Measurements from ENCODE around the gene AIG1.

Gene AIG1

DNA sequence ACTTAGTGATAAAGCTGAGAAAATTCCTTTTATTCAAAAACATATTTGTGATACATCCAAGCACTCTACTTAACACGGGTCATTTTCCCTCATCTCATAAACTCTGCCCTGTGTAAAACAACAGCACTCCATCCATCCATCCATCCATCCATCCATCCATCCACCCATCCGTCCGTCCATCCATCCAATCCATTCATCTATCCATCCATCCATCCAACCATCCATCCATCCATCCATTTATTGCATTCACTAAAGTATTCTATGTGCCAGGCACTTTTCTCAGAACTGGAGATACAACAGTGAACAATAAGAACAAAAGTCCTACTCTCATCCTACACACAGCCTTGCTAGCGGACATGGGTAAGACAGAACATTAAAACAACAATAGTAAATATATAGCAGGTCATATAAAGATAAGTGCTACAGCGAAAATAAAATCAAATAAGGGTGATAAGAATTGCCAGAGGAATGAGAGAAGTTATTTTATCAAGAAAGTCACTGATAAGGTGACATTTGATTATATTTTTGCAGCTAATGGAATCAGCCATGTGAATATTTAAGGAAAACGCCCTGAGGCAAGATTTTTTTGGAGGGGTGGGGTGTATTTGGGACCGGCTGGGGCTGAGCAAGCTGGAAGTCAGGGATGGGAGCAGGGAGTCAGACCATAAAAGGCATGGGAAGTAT lies 311.7 kb downstream of the AIG1 start:
- TF ChIP-seq EZH2 (optimal IDR thresholded peaks at IDR 0.05; ENCODE audit: low read depth, low read length) (no peak), EZH2phosphoT487 (IDR thresholded peaks at IDR 0.05; ENCODE audit: low read length) (no peak)
- TF ChIP-seq, protein P1, sequence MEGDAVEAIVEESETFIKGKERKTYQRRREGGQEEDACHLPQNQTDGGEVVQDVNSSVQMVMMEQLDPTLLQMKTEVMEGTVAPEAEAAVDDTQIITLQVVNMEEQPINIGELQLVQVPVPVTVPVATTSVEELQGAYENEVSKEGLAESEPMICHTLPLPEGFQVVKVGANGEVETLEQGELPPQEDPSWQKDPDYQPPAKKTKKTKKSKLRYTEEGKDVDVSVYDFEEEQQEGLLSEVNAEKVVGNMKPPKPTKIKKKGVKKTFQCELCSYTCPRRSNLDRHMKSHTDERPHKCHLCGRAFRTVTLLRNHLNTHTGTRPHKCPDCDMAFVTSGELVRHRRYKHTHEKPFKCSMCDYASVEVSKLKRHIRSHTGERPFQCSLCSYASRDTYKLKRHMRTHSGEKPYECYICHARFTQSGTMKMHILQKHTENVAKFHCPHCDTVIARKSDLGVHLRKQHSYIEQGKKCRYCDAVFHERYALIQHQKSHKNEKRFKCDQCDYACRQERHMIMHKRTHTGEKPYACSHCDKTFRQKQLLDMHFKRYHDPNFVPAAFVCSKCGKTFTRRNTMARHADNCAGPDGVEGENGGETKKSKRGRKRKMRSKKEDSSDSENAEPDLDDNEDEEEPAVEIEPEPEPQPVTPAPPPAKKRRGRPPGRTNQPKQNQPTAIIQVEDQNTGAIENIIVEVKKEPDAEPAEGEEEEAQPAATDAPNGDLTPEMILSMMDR (IDR thresholded peaks at IDR 0.05; ENCODE audit: low read length), result no peak
- H3K4me2 ChIP-seq (ENCODE audit: low read depth, low read length), result no peak overlapping the region
- no peaks in the 10 kb centered on the region for H3K36me3 ChIP-seq (replicated peaks; ENCODE audit: insufficient read depth, low read length)
- H3F3A ChIP-seq (ENCODE audit: insufficient read depth, low read length), result no peaks in the 10 kb centered on the region
- H3K4me3 ChIP-seq (ENCODE audit: low read length), result no peak overlapping the region
- H3K9me3 ChIP-seq (replicated peaks; ENCODE audit: insufficient read depth, low read length), result no peaks in the 10 kb centered on the region
- H3K9ac ChIP-seq (ENCODE audit: low read length), result no peak overlapping the region
- no peak overlapping the region for H2AFZ ChIP-seq (ENCODE audit: low read length)
- peaks cover 4% of the 10 kb centered on the region; the same call in 1 of the 2 replicates for H3K4me1 ChIP-seq (ENCODE audit: low read length)
- H3K27ac ChIP-seq (ENCODE audit: low read length), result no peak overlapping the region
- no peaks in the 10 kb centered on the region for H4K20me1 ChIP-seq (ENCODE audit: insufficient read depth, low read length)
- no peaks in the 10 kb centered on the region for H3K79me2 ChIP-seq (ENCODE audit: low read length)
- DNase-seq, result no peak
- H3K9me2 ChIP-seq (replicated peaks; ENCODE audit: insufficient read depth, low read length), result no peaks in the 10 kb centered on the region
- no peaks in the 10 kb centered on the region for H3K27me3 ChIP-seq (replicated peaks; ENCODE audit: insufficient read depth, low read length)

DNA sequence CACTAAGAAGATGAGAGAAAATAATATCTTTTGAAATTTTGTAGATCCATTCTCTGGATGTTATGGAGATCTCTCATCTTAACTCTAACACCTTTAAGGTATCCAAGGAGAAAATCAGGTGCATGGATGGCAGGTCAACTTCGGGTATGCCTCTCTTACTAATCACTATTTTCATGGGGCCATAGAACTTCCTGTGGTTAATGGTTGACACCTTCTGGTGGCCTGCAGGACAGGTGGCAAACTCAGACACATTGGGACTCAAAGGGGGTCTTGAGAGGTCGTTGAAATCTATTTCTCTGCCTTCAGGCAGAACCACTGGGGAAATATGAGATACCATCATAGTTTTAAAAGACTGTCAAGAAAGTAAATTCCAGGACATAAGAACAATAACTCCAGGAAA lies 313.3 kb downstream of the AIG1 start:
- no peak overlapping the region for H3K4me2 ChIP-seq (ENCODE audit: low read depth, low read length)
- H3K4me1 ChIP-seq (ENCODE audit: low read length), result peaks cover 4% of the 10 kb centered on the region; the same call in 1 of the 2 replicates
- no peaks in the 10 kb centered on the region for H3K36me3 ChIP-seq (replicated peaks; ENCODE audit: insufficient read depth, low read length)
- H3K9me3 ChIP-seq (replicated peaks; ENCODE audit: insufficient read depth, low read length), result no peaks in the 10 kb centered on the region
- no peaks in the 10 kb centered on the region for H3K27me3 ChIP-seq (replicated peaks; ENCODE audit: insufficient read depth, low read length)
- H2AFZ ChIP-seq (ENCODE audit: low read length), result no peak overlapping the region
- TF ChIP-seq EZH2phosphoT487 (IDR thresholded peaks at IDR 0.05; ENCODE audit: low read length), result no peak
- TF ChIP-seq, protein P1 (IDR thresholded peaks at IDR 0.05; ENCODE audit: low read length), result no peak
- no peak for TF ChIP-seq EZH2 (optimal IDR thresholded peaks at IDR 0.05; ENCODE audit: low read depth, low read length)
- H4K20me1 ChIP-seq (ENCODE audit: insufficient read depth, low read length), result no peaks in the 10 kb centered on the region
- H3K27ac ChIP-seq (ENCODE audit: low read length), result no peak overlapping the region
- no peak for DNase-seq
- no peaks in the 10 kb centered on the region for H3K9me2 ChIP-seq (replicated peaks; ENCODE audit: insufficient read depth, low read length)
- no peaks in the 10 kb centered on the region for H3F3A ChIP-seq (ENCODE audit: insufficient read depth, low read length)
- H3K4me3 ChIP-seq (ENCODE audit: low read length), result no peak overlapping the region
- H3K79me2 ChIP-seq (ENCODE audit: low read length), result no peaks in the 10 kb centered on the region
- no peak overlapping the region for H3K9ac ChIP-seq (ENCODE audit: low read length)

DNA sequence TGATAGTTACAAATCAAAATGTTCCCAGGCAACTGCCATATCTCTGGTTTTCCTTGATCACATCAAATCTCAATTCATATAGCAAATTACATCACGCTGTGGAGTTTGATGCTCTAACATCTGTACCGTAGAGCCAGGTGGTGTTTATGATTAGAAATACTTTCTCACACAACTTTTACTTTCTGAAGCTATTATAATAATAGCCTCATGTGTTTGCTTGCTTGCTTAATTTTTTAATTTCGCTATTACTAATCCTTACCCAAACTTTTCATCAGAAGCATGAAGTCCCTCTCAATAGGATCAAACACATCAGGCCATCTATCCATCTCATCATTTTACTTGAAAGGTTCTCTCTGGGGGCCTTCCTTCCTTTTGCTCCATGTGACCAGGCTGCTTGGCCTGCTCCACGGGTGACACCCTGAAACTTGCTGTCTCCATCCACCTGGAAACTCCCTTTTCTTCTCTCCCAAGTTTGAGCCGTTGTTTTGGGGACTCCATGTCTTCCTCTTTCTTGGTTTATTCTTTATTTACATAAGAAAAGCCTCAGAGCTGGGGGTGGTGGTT lies 314.4 kb downstream of the AIG1 start:
- Histone ChIP-seq H3K4me1 (ENCODE audit: low read length) (peaks cover 4% of the 10 kb centered on the region; the same call in 1 of the 2 replicates), H3F3A (ENCODE audit: insufficient read depth, low read length) (no peaks in the 10 kb centered on the region), H3K4me3 (ENCODE audit: low read length) (no peak overlapping the region), H3K27ac (ENCODE audit: low read length) (no peak overlapping the region), H3K9ac (ENCODE audit: low read length) (no peak overlapping the region), H4K20me1 (ENCODE audit: insufficient read depth, low read length) (no peaks in the 10 kb centered on the region), H2AFZ (ENCODE audit: low read length) (no peak overlapping the region), H3K4me2 (ENCODE audit: low read depth, low read length) (no peak overlapping the region), H3K36me3 (replicated peaks; ENCODE audit: insufficient read depth, low read length) (no peaks in the 10 kb centered on the region), H3K79me2 (ENCODE audit: low read length) (no peaks in the 10 kb centered on the region), H3K9me2 (replicated peaks; ENCODE audit: insufficient read depth, low read length) (no peaks in the 10 kb centered on the region), H3K27me3 (replicated peaks; ENCODE audit: insufficient read depth, low read length) (no peaks in the 10 kb centered on the region), H3K9me3 (replicated peaks; ENCODE audit: insufficient read depth, low read length) (no peaks in the 10 kb centered on the region)
- TF ChIP-seq EZH2 (optimal IDR thresholded peaks at IDR 0.05; ENCODE audit: low read depth, low read length), result no peak
- TF ChIP-seq, protein P1 (IDR thresholded peaks at IDR 0.05; ENCODE audit: low read length), result no peak
- no peak for TF ChIP-seq EZH2phosphoT487 (IDR thresholded peaks at IDR 0.05; ENCODE audit: low read length)
- no peak for DNase-seq

Data from MM.1S (cell line).